HG03095 (cell line): ENCODE data around the gene CPTP.
"Not testable (repeated sequence)": the region's sequence is repeated elsewhere in the genome, so short reads cannot be mapped to it uniquely, and the experiment has no call there.

Source experiments
- ATAC-seq: cut with Tn5 transposase; IDR thresholded peaks from one replicate; pipeline ENCODE4 v1.9.1; 2021; ENCODE audit warnings: moderate library complexity; ENCODE audit not compliant: unreplicated experiment

The CPTP gene

GRCh38 chr1:1305300-1306069 is 19.1 kb upstream of the CPTP start:
- ATAC-seq: no peak

- no peak for ATAC-seq
Measured at GRCh38 chr1:1306070-1306660, 18.4 kb upstream of the CPTP start.

GRCh38 chr1:1306661-1307260 is 17.8 kb upstream of the CPTP start:
- no peak for ATAC-seq

GRCh38 chr1:1307261-1307922 is 17.2 kb upstream of the CPTP start:
- no peak for ATAC-seq

- peak; percentile 43 for ATAC-seq
Measured at GRCh38 chr1:1307923-1308755, 16.5 kb upstream of the CPTP start, which contains the start of the genes ACAP3 and PUSL1. Gene ACAP3 (minus strand): TSS chr1:1307930. CDS start chr1:1307815, 115 bp downstream. Gene PUSL1 (plus strand): TSS chr1:1308597. CDS start chr1:1308644, 47 bp downstream.

GRCh38 chr1:1308756-1309250 is 15.8 kb upstream of the CPTP start:
- ATAC-seq: no peak

GRCh38 chr1:1309251-1310108 is 15.1 kb upstream of the CPTP start:
- no peak for ATAC-seq

- ATAC-seq: no peak
Measured at GRCh38 chr1:1310109-1310385, 14.6 kb upstream of the CPTP start.

GRCh38 chr1:1310476-1311053 is 14.0 kb upstream of the CPTP start:
- ATAC-seq: no peak

GRCh38 chr1:1311107-1312104 is 13.2 kb upstream of the CPTP start:
- ATAC-seq: no peak

- no peak for ATAC-seq
Measured at GRCh38 chr1:1312450-1313314, 11.9 kb upstream of the CPTP start.

GRCh38 chr1:1313500-1314236 is 10.9 kb upstream of the CPTP start:
- no peak for ATAC-seq

GRCh38 chr1:1314237-1314586 is 10.4 kb upstream of the CPTP start:
- ATAC-seq: no peak

- no peak for ATAC-seq
Measured at GRCh38 chr1:1314678-1315335, 9.8 kb upstream of the CPTP start.

GRCh38 chr1:1315435-1315954 is 9.1 kb upstream of the CPTP start:
- no peak for ATAC-seq

- ATAC-seq: not testable (repeated sequence)
Measured at GRCh38 chr1:1316199-1316598, 8.4 kb upstream of the CPTP start.
